Measurements from ENCODE around the gene RGS1.

RGS1 gene

GRCh38 chr1:192579010-192579738 lies 3.6 kb downstream of the RGS1 start:
- in situ Hi-C loops (cut with HindIII; ENCODE audit: low sequenced_read_pairs) = no loop called here

DNA sequence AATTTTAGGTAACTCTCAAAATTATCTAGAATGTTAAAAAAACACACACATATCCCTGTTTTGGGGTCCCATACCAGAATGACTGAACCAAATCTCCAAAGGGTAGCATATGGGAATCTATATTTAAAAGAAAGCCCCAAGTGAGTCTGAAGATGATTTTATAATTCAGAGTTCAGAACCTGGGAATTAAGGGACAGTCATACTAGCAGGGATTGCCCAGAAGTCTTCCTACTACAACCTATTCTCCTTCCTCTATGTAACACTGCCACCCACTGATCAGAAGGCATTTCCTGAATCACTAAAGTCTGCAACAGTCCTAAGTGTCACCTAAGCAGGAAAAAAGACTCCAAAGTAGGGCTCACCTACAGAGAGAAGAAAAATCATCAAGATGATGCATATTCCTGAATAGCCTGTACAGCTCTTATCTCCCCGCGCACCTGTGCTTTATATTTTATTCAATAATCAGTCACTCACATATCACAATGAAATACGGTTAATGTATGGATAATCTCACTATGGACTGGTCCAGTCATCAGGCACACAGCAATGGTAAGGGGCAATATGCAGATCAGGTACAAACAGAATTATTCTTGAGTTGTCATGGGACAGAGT lies 4.9 kb downstream of the RGS1 start:
- in situ Hi-C loops (cut with HindIII; ENCODE audit: low sequenced_read_pairs) = no loop called here

DNA sequence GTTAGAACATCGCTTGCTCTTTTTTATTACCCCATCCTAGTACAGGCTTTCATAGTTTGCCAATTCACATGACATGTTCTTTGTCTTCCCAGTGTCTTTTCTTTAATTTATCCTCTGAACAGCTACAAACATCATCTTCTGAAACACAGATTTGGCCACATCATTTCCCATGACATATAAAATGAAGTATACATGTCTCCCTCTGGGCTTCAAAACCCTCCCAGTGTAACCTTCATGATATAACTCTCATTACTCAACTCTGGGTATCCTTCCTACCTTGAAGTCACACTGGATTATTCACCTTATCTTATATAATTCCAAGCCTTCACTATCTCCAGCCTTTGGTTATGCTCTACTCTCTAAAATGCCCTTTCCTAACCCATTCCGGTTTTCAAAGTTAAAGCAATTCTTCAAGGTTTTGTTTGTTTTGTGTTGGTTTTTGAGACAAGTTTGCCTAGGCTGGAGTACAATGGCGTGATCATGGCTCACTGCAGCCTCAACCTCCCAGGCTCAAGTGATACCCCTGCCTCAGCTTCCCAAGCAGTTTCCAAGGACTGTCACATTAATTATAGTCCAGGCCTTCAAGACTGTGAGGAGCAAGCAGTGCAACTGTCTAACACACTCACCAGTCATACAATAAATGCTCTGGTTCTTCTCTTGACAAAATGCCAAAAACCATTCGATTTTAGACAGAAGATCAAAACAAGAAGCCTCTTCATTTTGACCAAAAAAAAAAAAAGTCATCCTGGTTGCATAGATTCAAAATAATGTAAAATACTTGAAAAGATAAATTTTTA lies 5.8 kb downstream of the RGS1 start:
- in situ Hi-C loops (cut with HindIII; ENCODE audit: low sequenced_read_pairs) = no loop called here

DNA sequence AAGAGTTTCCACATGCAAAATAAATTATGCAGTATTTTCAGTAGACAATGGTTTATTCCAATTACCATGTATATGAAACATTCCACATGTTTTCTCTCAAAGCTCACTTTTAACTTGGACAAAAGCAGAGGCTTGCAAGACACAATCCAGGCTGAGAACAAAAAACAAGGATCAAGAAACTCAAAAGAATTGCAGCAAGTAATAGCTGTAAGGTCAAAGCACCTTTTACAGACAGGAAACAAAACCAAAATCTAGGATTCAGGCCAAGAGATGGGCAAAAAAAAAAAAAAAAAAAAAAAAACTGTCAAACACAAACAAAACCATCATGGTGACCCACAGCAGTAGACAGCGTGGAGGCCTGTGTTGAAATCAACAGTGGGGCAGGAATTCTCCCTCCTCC lies 9.3 kb downstream of the RGS1 start:
- in situ Hi-C loops (cut with HindIII; ENCODE audit: low sequenced_read_pairs) = no loop called here

DNA sequence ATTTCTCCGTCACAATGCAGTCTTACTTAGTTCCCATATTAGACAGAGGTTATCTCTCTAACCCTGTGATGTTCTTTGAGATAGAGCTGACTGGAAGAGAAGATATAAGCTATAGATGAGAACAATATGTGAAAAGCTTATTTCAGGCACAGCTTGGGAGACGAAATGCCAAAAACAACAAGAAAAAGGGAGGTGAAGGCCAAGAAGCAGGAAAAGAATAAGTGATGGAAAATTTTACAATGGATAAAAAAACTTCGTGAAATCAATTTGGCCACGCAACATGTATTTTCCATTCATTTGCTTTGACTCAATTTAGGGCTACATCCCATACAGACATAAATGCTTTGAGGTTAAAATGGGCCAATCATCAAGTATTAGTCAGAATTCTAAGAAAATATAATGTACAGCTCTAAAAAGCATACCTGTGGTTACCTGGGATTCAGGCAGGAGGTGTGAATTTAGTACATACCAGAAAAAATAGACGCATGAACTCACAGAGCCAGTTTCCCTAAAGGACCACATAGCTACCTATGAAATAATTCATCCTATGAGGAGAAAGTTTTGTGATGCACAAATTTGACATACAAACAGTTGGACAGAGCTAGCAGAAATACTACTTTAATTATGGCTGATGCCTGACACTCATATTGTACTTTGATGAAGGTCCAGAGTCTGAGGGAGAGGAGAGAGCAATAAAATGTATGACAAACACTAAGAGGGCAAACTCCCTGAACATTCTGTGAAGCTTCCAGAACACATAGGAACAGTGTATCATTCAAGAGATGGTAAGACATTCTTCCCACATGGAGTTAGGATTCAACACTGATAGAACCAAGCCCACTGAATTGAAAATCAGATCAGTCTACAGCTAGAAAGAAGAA lies 12.1 kb downstream of the RGS1 start:
- in situ Hi-C loops (cut with HindIII; ENCODE audit: low sequenced_read_pairs) = no loop called here

GRCh38 chr1:192588546-192588945 lies 13.0 kb downstream of the RGS1 start:
- in situ Hi-C loops (cut with HindIII; ENCODE audit: low sequenced_read_pairs) = no loop called here

GRCh38 chr1:192589813-192590212 lies 14.2 kb downstream of the RGS1 start:
- in situ Hi-C loops (cut with HindIII; ENCODE audit: low sequenced_read_pairs) = no loop called here

- in situ Hi-C loops (cut with HindIII; ENCODE audit: low sequenced_read_pairs) = no loop called here
These were observed 16.9 kb downstream of the RGS1 start for GRCh38 chr1:192592517-192592916.

GRCh38 chr1:192592981-192593708 lies 17.6 kb downstream of the RGS1 start:
- in situ Hi-C loops (cut with HindIII; ENCODE audit: low sequenced_read_pairs) = no loop called here

DNA sequence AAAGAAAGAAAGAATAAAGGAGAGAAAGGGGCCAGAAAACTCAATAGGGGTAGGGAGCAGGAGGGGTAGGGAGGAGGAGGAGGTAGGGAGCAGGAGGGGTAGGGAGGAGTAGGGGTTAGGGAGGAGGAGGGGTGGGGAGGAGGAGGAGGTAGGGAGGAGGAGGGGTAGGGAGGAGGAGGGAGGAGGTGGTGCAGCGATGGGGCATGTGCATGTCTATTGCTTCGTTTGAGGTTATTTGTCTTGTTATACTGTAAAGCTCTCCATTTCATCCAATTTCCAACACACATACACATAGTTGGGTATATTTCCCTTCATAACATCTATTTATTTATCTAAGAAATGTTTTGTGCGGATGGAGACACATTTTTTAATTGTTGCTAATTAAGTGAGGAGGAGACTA lies 19.7 kb downstream of the RGS1 start:
- in situ Hi-C loops (cut with HindIII; ENCODE audit: low sequenced_read_pairs) = no loop called here

- in situ Hi-C loops (cut with HindIII; ENCODE audit: low sequenced_read_pairs) = no loop called here
These were observed 23.0 kb downstream of the RGS1 start for GRCh38 chr1:192598589-192598988.

DNA sequence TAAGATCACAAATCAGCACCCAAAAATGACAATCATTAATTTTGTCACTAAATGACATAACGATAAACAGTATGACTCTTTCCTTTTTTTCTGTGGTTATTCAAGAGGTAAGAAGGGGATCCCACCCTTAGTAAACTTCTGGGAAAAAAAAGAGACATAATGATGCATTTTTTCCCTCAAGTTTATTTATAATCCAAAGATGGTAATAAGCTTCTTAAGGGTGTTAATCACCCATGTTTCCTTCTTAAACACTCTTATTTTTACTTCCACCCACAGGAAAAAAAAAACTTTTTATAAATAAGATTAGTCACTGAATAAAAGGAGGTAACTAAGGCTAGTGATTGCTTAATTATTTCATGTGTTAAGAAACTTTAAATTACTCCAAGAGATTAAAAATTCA lies 24.7 kb downstream of the RGS1 start:
- in situ Hi-C loops (cut with HindIII; ENCODE audit: low sequenced_read_pairs) = no loop called here

DNA sequence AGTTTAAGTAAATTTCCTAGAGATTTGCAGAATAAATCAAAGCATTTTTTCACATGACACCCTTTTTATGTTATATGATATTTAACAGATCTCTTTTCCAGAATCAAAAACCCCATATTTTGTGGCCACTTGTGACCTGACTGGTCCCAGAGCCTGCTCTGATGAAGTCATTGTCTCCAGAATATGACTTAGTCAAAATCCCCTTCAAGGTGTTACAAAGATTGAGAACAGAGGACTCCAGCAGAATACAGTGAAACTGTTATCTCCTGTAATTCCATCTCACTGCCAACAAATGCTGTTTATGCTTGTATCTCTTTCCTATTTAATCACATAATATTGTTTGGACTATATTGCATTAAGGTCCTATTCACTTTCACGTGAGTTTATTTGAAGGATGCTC lies 25.6 kb downstream of the RGS1 start:
- in situ Hi-C loops (cut with HindIII; ENCODE audit: low sequenced_read_pairs) = no loop called here

GRCh38 chr1:192601567-192601966 lies 26.0 kb downstream of the RGS1 start:
- in situ Hi-C loops (cut with HindIII; ENCODE audit: low sequenced_read_pairs) = no loop called here

DNA sequence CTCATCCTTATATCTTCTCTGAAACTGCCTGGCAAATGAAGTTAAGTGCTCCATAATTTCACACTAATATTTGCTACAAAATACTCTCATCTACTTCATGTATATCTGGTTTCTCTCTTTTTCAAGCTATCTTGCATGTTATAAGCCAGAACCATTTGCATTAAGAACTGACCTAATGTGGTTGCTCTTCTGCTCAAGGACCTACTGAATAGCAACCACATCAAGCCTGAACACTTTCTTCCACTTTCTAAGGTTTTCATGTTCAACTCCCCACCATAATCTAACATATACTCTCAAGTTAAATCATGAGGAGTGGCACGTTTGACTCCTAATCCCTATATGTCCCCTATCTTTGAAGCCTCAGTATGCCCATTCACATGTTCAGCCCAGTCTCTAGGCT lies 27.2 kb downstream of the RGS1 start:
- in situ Hi-C loops (cut with HindIII; ENCODE audit: low sequenced_read_pairs) = no loop called here

GRCh38 chr1:192603218-192603787 lies 27.7 kb downstream of the RGS1 start:
- in situ Hi-C loops (cut with HindIII; ENCODE audit: low sequenced_read_pairs) = no loop called here

- in situ Hi-C loops (cut with HindIII; ENCODE audit: low sequenced_read_pairs) = no loop called here
These were observed 29.5 kb downstream of the RGS1 start for GRCh38 chr1:192604979-192605620.

DNA sequence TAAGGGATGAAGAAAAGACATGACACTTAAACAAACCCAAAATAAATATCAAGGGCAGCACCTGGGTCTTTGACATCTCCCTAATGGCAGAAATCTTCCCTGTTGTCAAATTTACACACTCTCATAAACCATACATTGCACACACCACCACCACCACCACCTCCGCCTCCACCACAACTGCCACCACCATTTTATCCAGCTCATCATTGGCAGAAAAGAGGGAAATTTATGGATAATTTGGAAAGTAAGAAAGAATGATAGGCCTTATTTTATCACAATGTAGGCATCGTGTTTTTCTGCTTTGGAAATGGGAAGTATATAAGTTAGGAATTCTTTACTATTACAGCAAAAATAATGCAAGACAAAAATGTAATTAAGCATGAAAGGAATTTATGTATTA lies 33.1 kb downstream of the RGS1 start:
- in situ Hi-C loops (cut with HindIII; ENCODE audit: low sequenced_read_pairs) = no loop called here

Data from endothelial cell of hepatic sinusoid (primary cell).